Mucosa of gallbladder (tissue), 1 donor: ENCODE measurements around the gene CD4. TPM values are rescaled to one million over a fixed set of nuclear protein-coding genes. Genes with fewer than 3 reads are reported as not detected.

ENCODE experiments used
- DNase-seq: peaks from one replicate; pipeline ENCODE4 v3.0.0-alpha.2; 2020; ENCODE audit warnings: low spot score
- total RNA-seq: library from RNA; stranded (reverse); gene quantifications from one replicate; pipeline ENCODE4 v1.2.1, GENCODE V29; 2021
- donor health status: DM: no; HTN: no; CAD: no.

CD4 gene
- total RNA-seq, 1 donor from 2014 or later: 32.1 TPM

DNA sequence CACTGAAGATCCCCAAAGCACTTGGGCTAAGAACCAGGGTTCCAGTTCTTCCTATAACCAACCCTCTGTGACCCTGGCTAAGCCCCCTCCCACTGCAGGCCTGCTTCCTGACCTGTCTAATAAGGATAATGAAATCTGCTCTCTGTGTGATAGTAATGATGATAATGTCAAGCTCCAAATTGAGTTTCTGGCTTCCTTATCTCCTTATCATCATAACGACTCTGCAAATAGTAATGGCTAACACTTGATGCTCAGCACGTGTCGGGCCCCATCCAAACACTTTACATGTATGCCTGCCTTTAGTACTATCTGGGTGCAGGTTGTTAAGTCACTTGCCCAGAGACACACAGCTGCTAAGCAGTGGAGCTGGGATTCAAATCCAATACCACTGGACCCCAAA, 27.3 kb downstream of the CD4 start:
- DNase-seq: no peak

DNA sequence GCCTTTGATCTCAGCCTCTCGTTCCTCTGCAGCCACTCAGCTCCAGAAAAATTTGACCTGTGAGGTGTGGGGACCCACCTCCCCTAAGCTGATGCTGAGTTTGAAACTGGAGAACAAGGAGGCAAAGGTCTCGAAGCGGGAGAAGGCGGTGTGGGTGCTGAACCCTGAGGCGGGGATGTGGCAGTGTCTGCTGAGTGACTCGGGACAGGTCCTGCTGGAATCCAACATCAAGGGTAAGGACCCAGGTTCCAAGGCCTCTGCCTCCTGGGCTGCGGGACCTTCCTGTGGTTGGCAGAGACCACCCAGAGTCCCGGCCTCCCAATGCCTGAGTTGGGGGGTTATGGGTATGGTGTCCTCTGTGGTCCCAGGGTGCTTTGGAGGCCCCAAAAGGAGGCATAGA, 27.8 kb downstream of the CD4 start:
- no peak for DNase-seq

DNA sequence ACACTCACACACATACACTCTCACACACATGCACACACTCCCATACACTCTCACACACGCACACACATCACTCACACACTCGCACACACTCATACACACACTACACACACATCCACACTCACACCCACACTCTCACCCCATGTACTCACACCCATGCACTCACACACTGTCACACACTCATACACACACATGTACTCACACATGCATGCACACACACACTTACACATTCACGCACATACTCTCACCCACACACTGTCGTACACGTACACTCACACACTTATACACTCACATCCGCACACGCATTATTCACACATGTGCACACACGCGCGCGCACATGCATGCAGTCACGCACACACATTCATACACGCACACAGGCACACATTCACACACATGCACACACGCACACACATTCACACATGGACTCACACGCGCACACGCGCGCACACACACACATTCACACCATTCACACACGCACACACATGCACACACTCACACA, 28.4 kb downstream of the CD4 start:
- DNase-seq: no peak

DNA sequence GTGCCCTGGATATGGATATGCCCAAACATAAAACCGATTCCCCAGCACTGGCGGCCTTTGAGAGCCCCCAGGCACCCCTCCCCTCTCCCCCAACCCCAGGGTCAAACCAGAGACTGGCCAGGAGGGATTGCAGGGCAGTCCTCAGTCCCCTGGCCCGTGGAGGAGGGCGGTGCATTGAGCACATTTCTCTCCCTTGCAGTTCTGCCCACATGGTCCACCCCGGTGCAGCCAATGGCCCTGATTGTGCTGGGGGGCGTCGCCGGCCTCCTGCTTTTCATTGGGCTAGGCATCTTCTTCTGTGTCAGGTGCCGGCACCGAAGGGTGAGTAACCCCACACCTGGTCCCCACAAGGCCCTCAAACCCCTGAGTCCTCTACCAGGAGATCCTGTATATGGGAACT, 28.9 kb downstream of the CD4 start:
- DNase-seq: no peak

DNA sequence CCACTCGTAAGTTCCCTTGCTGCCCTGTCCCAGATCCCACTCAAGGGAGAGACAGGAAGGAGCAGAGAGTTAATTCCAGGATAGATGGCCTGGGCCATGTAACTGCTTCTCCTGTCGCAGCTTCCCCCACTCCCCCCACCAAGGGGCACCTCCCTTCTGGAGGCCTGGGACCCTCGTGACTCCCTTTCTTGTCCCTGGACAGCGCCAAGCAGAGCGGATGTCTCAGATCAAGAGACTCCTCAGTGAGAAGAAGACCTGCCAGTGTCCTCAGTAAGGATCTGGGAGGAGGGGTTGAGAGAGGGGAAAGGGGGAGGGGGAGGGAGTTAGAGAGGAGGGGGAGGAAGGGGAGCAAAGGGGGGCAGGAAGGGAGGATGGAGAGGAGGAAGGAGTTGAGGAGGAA, 29.3 kb downstream of the CD4 start:
- DNase-seq: no peak

DNA sequence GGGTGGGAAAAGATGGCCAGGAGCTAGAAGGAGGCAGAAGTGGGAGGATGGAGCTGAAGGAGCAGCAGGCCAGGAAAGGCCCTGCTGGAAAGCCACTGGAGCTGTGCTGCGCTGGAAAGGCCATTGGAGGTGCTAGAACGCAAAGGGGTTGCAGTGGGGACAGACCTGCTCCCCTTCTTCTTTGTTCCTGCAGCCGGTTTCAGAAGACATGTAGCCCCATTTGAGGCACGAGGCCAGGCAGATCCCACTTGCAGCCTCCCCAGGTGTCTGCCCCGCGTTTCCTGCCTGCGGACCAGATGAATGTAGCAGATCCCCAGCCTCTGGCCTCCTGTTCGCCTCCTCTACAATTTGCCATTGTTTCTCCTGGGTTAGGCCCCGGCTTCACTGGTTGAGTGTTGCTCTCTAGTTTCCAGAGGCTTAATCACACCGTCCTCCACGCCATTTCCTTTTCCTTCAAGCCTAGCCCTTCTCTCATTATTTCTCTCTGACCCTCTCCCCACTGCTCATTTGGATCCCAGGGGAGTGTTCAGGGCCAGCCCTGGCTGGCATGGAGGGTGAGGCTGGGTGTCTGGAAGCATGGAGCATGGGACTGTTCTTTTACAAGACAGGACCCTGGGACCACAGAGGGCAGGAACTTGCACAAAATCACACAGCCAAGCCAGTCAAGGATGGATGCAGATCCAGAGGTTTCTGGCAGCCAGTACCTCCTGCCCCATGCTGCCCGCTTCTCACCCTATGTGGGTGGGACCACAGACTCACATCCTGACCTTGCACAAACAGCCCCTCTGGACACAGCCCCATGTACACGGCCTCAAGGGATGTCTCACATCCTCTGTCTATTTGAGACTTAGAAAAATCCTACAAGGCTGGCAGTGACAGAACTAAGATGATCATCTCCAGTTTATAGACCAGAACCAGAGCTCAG, 30.0 kb downstream of the CD4 start:
- no peak for DNase-seq

DNA sequence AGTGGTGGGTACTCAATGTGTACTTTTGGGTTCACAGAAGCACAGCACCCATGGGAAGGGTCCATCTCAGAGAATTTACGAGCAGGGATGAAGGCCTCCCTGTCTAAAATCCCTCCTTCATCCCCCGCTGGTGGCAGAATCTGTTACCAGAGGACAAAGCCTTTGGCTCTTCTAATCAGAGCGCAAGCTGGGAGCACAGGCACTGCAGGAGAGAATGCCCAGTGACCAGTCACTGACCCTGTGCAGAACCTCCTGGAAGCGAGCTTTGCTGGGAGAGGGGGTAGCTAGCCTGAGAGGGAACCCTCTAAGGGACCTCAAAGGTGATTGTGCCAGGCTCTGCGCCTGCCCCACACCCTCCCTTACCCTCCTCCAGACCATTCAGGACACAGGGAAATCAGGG, 30.8 kb downstream of the CD4 start:
- no peak for DNase-seq

DNA sequence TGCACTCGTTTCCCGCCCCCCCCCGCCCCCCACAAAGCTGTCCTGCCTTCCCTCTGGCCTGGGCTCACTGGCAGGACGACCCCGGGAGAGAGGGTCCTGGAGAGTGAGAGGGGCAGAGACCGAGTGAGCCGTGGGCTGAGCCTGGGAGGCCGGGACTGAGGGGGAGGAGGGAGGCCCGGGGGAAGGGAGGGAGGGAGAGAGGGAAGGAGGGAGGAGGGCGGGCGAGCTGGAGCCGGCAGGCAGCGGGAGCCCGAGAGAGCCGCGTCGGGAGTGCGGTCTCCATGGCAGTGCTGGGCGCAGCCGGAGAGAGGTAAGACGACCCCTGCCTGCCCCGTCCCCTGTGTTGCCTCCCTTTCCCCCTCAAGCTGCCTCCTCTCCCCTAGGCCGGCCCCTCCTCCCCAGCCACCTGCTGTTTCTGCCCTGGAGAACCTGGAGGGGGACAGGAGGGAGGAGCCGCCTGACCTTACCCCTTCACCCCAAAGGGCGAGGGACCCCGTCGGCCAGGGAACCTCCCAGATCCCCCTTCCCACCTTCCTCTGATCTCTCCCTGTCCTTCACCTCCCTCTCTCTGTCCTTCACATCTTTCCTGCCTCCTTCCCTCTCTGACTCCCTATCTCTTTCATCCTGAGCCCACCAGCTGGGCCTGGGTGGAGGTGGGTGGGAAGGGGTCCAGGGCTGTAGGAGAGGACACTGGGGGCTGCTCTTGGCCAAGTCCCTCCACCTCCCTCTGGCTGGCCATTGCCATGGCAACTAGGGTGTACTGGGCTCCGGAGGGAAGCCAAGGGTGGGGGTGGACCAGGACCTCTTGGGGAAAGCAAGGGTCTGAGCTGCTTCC, 32.5 kb downstream of the CD4 start, which contains the start of gene GPR162:
TSS of gene GPR162 (plus strand) at position 231 of the 835 bp plus-strand sequence. CDS start 2,078 bp downstream, outside the sequence.
- no peak for DNase-seq

DNA sequence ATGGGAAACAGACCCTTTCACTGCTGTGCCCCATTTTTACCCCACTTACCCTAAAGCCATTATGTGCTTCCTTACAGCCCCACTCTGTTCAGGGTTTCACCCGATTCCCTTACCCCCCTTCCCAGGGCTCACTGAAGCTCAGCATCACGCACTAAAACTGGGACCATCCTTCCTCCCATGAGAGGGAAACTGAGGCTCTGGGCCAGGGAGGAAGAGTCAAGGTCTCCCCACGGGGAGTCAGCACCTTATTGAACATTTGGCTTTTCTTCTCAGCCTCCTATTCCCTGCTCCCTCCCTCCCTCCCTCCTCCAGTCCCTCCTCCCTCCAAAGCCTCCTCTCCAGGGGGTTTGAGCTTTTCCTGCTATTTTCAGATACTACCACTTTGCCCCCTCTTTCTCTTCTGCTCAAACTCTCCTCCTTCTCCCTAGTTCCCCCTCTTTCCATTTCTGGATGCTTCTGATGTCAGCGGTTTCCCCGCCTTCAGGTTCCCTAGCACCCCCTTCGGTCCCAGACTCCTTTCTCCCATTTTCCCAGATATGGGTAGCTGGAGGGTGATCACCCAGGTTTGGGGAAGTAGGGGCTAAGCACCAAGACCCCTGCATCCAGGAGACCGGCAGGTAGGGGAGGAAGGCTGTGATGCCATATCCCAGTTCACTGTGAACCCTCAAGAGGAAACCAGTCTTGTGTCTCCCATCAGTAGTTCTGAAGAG, 33.3 kb downstream of the CD4 start:
- no peak for DNase-seq

DNA sequence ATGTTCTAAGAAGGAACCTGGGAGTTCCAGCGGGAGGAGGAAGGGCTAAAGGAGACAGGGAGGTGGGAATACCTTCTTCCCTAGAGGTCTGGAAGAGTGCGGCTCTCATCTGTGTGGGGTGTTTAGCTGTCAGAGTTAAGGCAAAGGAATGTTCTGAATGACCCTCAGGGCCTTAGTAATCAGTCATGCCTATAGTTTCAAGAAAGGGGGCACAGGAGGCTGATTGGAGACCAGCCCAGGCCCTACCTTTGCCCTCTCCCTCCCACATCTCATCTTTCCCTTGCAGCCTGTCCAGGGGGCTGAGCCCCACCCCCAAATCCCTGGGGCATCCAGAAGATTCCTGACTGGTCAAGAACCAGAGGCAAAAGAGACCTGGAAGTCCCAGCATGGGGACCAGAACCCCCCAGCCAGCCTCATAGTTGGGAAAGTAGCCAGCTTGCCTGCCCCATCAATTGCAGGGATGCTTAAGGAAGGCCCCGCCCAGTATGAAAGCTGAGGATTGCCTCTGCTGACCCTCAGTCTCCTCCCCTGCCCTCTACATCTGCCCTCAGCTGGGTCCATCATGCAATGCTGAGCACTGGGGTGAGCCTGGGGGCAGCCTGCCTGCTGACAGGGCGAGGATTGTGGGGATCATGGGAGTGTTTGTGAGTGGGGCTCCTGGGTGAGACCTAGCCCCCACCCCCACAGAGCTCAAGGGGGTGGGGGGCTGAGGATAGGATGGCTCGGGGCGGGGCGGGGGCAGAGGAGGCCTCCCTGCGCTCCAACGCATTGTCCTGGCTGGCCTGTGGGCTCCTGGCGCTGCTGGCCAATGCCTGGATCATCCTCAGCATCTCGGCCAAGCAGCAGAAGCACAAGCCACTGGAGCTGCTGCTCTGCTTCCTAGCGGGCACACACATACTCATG, 34.1 kb downstream of the CD4 start:
- DNase-seq: no peak

DNA sequence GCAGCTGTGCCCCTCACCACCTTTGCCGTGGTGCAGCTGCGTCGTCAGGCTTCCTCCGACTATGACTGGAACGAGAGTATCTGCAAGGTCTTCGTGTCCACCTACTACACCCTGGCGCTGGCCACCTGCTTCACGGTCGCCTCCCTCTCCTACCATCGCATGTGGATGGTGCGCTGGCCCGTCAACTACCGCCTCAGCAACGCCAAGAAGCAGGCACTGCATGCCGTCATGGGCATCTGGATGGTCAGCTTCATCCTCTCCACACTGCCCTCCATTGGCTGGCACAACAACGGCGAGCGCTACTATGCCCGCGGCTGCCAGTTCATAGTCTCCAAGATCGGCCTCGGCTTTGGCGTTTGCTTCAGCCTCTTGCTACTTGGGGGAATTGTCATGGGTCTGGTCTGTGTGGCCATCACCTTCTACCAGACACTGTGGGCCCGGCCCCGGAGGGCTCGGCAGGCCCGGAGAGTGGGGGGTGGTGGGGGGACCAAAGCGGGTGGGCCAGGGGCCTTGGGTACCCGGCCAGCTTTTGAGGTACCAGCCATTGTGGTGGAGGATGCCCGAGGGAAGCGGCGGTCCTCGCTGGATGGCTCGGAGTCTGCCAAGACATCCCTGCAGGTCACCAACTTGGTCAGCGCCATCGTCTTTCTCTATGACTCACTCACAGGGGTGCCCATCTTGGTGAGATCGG, 34.9 kb downstream of the CD4 start:
- no peak for DNase-seq

DNA sequence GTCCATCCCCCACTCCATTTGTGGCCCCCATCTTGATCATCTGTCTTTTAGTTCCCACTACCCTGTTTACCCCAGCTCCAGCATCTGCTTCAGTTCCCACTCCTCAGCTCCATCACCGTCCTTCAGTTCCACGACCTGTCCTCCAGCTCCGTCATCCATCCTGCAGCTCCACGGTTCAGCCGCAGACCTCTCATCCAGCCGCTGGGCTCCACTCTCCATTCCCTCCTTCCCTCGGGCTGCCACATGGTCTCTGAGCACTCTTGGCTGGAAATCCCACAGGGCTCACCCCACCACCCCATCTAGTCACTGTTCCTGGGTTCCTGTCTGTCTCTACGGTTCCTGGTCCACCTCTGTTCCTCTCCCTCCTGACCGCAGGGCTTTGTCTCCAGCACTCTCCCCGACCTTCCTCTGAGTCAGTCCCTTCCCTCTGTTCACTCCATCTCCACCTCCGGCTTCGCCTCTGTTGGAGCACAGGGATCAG, 35.6 kb downstream of the CD4 start:
- no peak for DNase-seq

DNA sequence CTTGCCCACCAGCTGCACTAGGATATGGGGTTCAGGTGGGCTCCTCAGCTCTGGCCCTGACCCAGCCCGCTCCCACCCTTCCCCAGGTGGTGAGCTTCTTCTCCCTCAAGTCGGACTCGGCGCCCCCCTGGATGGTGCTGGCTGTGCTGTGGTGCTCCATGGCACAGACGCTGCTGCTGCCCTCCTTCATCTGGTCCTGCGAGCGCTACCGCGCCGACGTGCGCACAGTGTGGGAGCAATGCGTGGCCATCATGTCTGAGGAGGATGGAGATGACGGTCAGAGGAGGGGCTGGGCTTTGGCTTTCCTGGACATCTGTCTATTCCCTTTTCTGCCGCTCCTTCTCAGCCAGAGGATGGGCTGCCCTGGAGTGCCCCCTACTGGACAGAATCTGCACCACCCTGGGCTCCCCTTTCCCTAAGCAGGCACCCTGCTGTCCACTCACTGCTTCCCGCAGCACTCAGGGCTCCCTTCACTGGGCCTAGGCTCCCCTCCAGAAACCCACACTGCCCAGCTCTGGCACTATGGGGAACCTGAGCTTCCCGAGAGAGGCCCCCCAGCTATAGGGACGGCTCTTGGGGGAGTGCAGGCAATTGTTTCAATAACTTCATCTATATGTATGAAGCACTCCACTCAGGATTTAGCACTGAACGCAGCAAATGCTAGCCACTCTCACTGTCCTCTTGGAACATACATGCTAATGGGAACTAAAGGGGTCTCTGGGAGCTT, 36.2 kb downstream of the CD4 start:
- peak; percentile 88 for DNase-seq

DNA sequence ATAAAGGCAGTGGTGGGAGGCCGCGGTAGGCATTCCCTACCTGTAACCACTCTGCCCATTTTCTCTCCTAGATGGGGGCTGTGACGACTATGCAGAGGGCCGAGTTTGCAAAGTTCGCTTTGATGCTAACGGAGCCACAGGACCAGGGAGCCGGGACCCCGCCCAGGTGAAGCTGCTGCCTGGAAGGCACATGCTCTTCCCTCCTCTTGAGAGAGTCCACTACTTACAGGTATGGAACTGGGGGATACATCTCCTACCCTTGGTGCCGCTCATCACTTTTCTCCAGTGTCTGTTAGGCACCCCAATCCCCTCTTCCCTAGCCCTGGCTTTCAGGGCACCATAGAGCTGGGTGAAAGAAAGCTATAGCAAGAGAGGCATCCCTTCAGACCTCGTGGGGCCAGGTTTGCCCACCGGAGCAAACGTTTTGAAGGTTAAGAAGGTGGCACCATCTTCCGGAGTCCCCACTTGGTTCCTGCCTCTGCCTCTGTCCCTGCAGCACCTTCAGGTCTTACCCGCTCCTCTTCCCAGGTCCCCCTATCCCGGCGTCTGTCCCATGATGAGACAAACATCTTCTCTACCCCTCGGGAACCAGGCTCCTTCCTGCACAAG, 36.9 kb downstream of the CD4 start:
- DNase-seq: no peak

DNA sequence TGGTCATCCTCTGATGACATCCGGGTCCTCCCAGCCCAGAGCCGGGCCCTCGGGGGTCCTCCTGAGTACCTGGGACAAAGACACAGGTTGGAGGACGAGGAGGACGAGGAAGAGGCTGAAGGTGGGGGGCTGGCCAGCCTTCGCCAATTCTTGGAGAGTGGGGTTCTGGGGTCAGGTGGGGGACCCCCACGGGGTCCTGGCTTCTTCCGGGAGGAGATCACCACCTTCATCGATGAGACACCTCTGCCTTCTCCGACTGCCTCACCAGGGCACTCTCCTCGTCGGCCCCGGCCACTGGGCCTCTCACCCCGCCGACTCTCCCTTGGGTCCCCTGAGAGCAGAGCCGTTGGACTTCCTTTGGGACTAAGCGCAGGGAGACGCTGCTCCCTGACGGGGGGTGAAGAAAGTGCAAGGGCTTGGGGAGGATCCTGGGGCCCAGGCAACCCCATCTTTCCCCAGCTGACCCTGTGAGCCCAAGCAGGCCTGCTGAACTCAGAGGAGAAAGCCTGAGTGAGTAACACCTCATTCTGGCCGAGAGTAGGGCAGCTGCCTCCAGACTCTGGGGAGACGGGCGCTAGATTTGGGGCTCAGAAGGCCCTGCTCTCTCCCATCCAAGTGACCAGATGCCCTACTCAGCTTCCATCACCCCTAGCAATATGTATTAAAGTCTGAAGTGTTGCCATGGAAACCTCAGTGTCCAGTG, 37.6 kb downstream of the CD4 start:
- no peak for DNase-seq

DNA sequence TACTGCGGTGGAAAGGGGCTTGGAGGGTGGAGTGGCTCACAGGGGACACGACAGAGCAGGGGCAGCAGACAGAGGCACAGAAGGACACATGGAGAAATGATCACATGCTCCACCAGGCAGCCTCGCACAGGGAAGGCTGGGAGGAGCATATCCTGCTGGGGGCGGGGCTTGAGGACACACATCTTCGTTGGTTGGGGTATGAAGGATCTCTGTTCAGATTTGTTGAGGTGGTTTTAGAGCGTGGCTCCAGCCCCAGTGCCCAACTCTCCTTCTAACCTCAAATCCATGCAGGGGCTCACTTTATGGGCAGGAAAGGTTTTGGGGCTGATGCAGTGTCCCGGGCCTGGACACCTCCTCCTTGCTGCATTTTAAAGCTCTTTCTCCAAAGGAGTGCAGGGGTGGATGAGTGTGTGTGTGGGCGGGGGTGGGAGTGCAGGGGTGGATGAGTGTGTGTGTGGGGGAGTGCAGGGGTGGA, 38.1 kb downstream of the CD4 start:
- DNase-seq: peak; percentile 83

DNA sequence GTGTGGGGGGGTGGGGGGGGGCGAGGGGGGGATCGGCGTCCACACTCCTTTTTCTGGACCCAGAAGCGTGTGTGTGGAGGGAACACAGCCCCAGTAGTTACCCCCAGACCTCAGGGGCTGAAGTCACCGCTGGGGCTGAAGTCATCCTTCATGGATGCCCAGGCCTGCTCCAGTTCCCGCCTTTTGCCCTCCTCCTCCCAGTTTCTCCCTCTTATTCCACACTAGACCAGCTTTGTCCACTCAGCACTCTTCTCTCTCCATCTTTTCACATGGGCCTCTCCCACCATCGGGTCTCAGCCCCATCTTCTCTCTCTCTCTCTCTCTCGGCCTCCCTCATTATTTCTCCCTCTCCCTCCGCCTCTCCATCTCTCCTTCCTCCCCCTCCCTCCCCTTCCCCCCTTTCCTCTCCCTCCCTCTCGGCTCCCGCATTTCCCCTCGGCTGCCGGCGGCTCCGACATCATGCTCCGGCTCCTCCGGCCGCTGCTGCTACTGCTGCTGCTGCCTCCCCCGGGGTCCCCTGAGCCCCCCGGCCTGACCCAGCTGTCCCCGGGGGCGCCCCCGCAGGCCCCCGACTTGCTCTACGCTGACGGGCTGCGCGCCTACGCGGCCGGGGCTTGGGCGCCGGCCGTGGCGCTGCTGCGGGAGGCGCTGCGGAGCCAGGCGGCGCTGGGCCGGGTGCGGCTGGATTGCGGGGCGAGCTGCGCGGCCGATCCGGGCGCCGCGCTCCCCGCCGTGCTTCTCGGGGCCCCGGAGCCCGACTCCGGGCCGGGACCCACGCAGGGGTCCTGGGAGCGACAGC, 38.9 kb downstream of the CD4 start, which contains the start of gene P3H3:
TSS of gene P3H3 (plus strand) at position 426 of the 799 bp plus-strand sequence. CDS start at position 460, 34 bp downstream.
- no peak for DNase-seq
